Activated T-helper 1 cell treated with anti-CD3 and anti-CD28 coated beads, Interleukin-12 subunit alpha, Interleukin-12 subunit beta, Interleukin-2, Interleukin-4 antibody, amounts not matched to agents 30 ng/mL and 10 ng/mL and 1 ng/mL, durations not matched to agents 14 hours and 24 hours and 36 hours (primary cell): ENCODE measurements around the gene MSANTD2. TPM values are rescaled to one million over a fixed set of nuclear protein-coding genes. Genes with fewer than 3 reads are reported as not detected.

Experiments used
- DNase-seq: peaks from one replicate; pipeline ENCODE4 v3.0.0; 2021; ENCODE audit warnings: low spot score
- H3K27ac Mint-ChIP-seq: one replicate; pipeline ENCODE4 v1.8.0; 2021; ENCODE audit warnings: mild to moderate bottlenecking, mixed read lengths
- H3K27me3 Mint-ChIP-seq: one replicate; pipeline ENCODE4 v1.8.0; 2022; ENCODE audit warnings: mild to moderate bottlenecking, moderate library complexity, mixed read lengths; ENCODE audit not compliant: insufficient read depth
- H3K36me3 Mint-ChIP-seq: one replicate; pipeline ENCODE4 v1.8.0; 2021; ENCODE audit warnings: low read depth, mixed read lengths
- H3K4me1 Mint-ChIP-seq: one replicate; pipeline ENCODE4 v1.8.0; 2021; ENCODE audit warnings: low read depth, mixed read lengths
- H3K4me3 Mint-ChIP-seq: one replicate; pipeline ENCODE4 v1.8.0; 2021; ENCODE audit warnings: mild to moderate bottlenecking, moderate library complexity, mixed read lengths
- H3K9me3 Mint-ChIP-seq: one replicate; pipeline ENCODE4 v1.8.0; 2021; ENCODE audit warnings: mixed read lengths
- intact Hi-C: fragments of 100-400 bp; cut with micrococcal nuclease; formaldehyde crosslinking; loops from one replicate; pipeline ENCODE4 v1.15.1; 2024
- total RNA-seq: library from RNA; stranded (reverse); gene quantifications from 2 replicates; pipeline ENCODE4 v1.2.3, GENCODE V29; 2022

The MSANTD2 gene
- total RNA-seq, 1 donor from 2014 or later = 8.9 TPM

- peaks cover 17% of the 10 kb centered on the region for H3K4me1 Mint-ChIP-seq
- intact Hi-C loops = loop anchor here (5.0 kb wide), 1 partner anchor 214 kb away; the partner anchor contains the start of gene TBRG1
- no peak overlapping the region for H3K27ac Mint-ChIP-seq
- H3K36me3 Mint-ChIP-seq = peaks cover 3% of the 10 kb centered on the region
- DNase-seq = no peak
- H3K27me3 Mint-ChIP-seq = peaks cover 49% of the 10 kb centered on the region
- peak overlapping the region; percentile 53 for H3K4me3 Mint-ChIP-seq
- no peaks in the 10 kb centered on the region for H3K9me3 Mint-ChIP-seq
These were observed 35.7 kb upstream of the MSANTD2 start for GRCh38 chr11:124835918-124836317.

GRCh38 chr11:124834526-124835180 is 34.4 kb upstream of the MSANTD2 start:
- peaks cover 41% of the 10 kb centered on the region for H3K27me3 Mint-ChIP-seq
- no peak overlapping the region for H3K27ac Mint-ChIP-seq
- no peak overlapping the region for H3K4me3 Mint-ChIP-seq
- intact Hi-C loops = loop anchor here (5.0 kb wide), 1 partner anchor 212 kb away; the partner anchor contains the start of gene TBRG1
- H3K36me3 Mint-ChIP-seq = no peaks in the 10 kb centered on the region
- H3K4me1 Mint-ChIP-seq = peaks cover 12% of the 10 kb centered on the region
- DNase-seq = no peak
- no peaks in the 10 kb centered on the region for H3K9me3 Mint-ChIP-seq

- no peak overlapping the region for H3K4me3 Mint-ChIP-seq
- no peaks in the 10 kb centered on the region for H3K36me3 Mint-ChIP-seq
- intact Hi-C loops = no loop called here
- H3K27me3 Mint-ChIP-seq = peaks cover 29% of the 10 kb centered on the region
- no peak overlapping the region for H3K27ac Mint-ChIP-seq
- H3K4me1 Mint-ChIP-seq = peaks cover 12% of the 10 kb centered on the region
- no peak for DNase-seq
- no peaks in the 10 kb centered on the region for H3K9me3 Mint-ChIP-seq
These were observed 32.4 kb upstream of the MSANTD2 start for GRCh38 chr11:124832571-124832970.

GRCh38 chr11:124831897-124832296 is 31.7 kb upstream of the MSANTD2 start:
- no peak overlapping the region for H3K27ac Mint-ChIP-seq
- no peak for DNase-seq
- H3K36me3 Mint-ChIP-seq = no peaks in the 10 kb centered on the region
- H3K4me3 Mint-ChIP-seq = no peak overlapping the region
- H3K27me3 Mint-ChIP-seq = peaks cover 23% of the 10 kb centered on the region
- H3K4me1 Mint-ChIP-seq = peaks cover 7% of the 10 kb centered on the region
- intact Hi-C loops = no loop called here
- H3K9me3 Mint-ChIP-seq = no peaks in the 10 kb centered on the region

DNA sequence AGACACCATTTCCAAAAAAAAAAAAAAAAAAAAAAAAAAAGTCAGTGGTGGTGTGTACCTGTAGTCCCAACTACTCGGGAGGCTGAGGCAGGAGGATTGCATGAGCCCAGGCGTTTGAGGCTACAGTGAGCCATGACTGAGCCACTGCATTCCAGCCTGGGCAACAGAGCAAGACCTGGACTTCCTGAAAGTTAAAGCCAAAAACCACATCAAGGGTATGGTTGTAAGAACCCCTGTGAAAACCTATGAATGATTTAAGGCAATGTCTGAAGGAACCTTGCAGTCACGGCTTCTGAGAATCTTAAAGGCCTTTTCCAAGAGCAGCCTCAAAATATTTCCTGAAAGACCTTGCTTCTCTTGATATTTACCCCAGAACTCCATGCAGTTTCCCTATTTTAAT is 30.5 kb upstream of the MSANTD2 start:
- intact Hi-C loops = no loop called here
- DNase-seq = no peak

GRCh38 chr11:124829986-124830385 is 29.8 kb upstream of the MSANTD2 start:
- Mint-ChIP-seq H3K27me3 (peaks cover 16% of the 10 kb centered on the region), H3K36me3 (no peaks in the 10 kb centered on the region), H3K4me1 (no peaks in the 10 kb centered on the region), H3K9me3 (no peaks in the 10 kb centered on the region), H3K27ac (no peak overlapping the region), H3K4me3 (no peak overlapping the region)
- DNase-seq = no peak
- intact Hi-C loops = no loop called here

More for the DNA sequence above, 30.5 kb upstream of the MSANTD2 start:
- Mint-ChIP-seq H3K4me1 (no peaks in the 10 kb centered on the region), H3K36me3 (no peaks in the 10 kb centered on the region), H3K27me3 (peaks cover 23% of the 10 kb centered on the region), H3K27ac (no peak overlapping the region), H3K4me3 (no peak overlapping the region), H3K9me3 (no peaks in the 10 kb centered on the region)

- intact Hi-C loops = no loop called here
These were observed 25.7 kb upstream of the MSANTD2 start for GRCh38 chr11:124825876-124826275.

GRCh38 chr11:124823512-124824376 is 23.5 kb upstream of the MSANTD2 start:
- Mint-ChIP-seq H3K36me3 (no peaks in the 10 kb centered on the region), H3K4me3 (no peak overlapping the region), H3K27ac (no peak overlapping the region), H3K4me1 (no peaks in the 10 kb centered on the region), H3K27me3 (peaks cover 25% of the 10 kb centered on the region), H3K9me3 (no peaks in the 10 kb centered on the region)
- intact Hi-C loops = no loop called here
- no peak for DNase-seq

More at GRCh38 chr11:124825876-124826275, 25.7 kb upstream of the MSANTD2 start:
- peaks cover 22% of the 10 kb centered on the region for H3K27me3 Mint-ChIP-seq
- H3K27ac Mint-ChIP-seq = no peak overlapping the region
- no peaks in the 10 kb centered on the region for H3K36me3 Mint-ChIP-seq
- H3K4me3 Mint-ChIP-seq = no peak overlapping the region
- no peak for DNase-seq
- no peaks in the 10 kb centered on the region for H3K9me3 Mint-ChIP-seq
- H3K4me1 Mint-ChIP-seq = no peaks in the 10 kb centered on the region

GRCh38 chr11:124821995-124822730 is 22.0 kb upstream of the MSANTD2 start:
- intact Hi-C loops = no loop called here
- H3K36me3 Mint-ChIP-seq = no peaks in the 10 kb centered on the region
- no peaks in the 10 kb centered on the region for H3K4me1 Mint-ChIP-seq
- H3K4me3 Mint-ChIP-seq = no peak overlapping the region
- no peak overlapping the region for H3K27ac Mint-ChIP-seq
- H3K27me3 Mint-ChIP-seq = peaks cover 31% of the 10 kb centered on the region
- DNase-seq = no peak
- H3K9me3 Mint-ChIP-seq = no peaks in the 10 kb centered on the region

DNA sequence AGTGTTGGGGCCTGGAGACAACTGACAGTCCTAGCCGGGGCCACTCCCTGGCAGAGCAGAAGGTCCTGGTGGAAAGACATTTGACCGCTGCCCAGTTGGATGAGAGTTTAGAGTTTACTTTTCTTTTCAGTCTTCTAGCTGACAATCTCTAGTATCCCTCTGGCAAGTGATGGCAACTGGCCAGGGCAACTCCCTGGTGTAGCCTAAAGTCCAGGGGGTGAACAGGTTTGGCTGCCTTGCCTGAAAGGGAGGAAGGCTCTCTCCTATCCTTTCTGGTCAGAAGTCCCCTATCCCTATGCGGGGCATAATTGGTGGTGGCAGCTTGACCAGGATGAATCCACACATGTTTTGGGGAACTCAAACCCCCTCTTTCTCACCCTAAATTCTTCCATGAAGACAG is 16.8 kb upstream of the MSANTD2 start:
- Mint-ChIP-seq H3K27me3 (peaks cover 45% of the 10 kb centered on the region), H3K4me1 (no peaks in the 10 kb centered on the region)
- intact Hi-C loops = no loop called here

GRCh38 chr11:124814739-124815138 is 14.5 kb upstream of the MSANTD2 start:
- no peaks in the 10 kb centered on the region for H3K36me3 Mint-ChIP-seq
- intact Hi-C loops = no loop called here
- no peaks in the 10 kb centered on the region for H3K9me3 Mint-ChIP-seq
- no peaks in the 10 kb centered on the region for H3K4me1 Mint-ChIP-seq
- H3K27me3 Mint-ChIP-seq = peaks cover 40% of the 10 kb centered on the region
- no peak overlapping the region for H3K27ac Mint-ChIP-seq
- H3K4me3 Mint-ChIP-seq = no peak overlapping the region
- DNase-seq = no peak

More for the DNA sequence above, 16.8 kb upstream of the MSANTD2 start:
- H3K36me3 Mint-ChIP-seq = no peaks in the 10 kb centered on the region
- H3K9me3 Mint-ChIP-seq = no peaks in the 10 kb centered on the region
- H3K27ac Mint-ChIP-seq = no peak overlapping the region
- no peak for DNase-seq
- no peak overlapping the region for H3K4me3 Mint-ChIP-seq

- H3K27ac Mint-ChIP-seq = no peak overlapping the region
- no peaks in the 10 kb centered on the region for H3K9me3 Mint-ChIP-seq
- no peak overlapping the region for H3K4me3 Mint-ChIP-seq
- H3K36me3 Mint-ChIP-seq = no peaks in the 10 kb centered on the region
- no peaks in the 10 kb centered on the region for H3K4me1 Mint-ChIP-seq
- intact Hi-C loops = no loop called here
- DNase-seq = no peak
- H3K27me3 Mint-ChIP-seq = peaks cover 36% of the 10 kb centered on the region
These were observed 12.7 kb upstream of the MSANTD2 start for GRCh38 chr11:124812876-124813275.
